Astrocyte (in vitro differentiated cells and primary cell): Measurements from ENCODE around the gene SH2D7. TPM values are rescaled to one million over a fixed set of nuclear protein-coding genes. Genes with fewer than 3 reads are reported as not detected.

Source experiments
- DNase-seq: peaks from one replicate; pipeline ENCODE4 v3.0.0-alpha.2; 2010; ENCODE audit warnings: low read depth
- FAIRE-seq: peaks from 2 replicates; lab custom pipeline; 2011; peaks lifted over from hg19 to GRCh38; lab: Jason Lieb, UNC
- H2AFZ ChIP-seq: 2 replicates; pipeline ENCODE4 v1.6.0; 2012; ENCODE audit warnings: low read depth, low read length, inconsistent platforms
- H3K27ac ChIP-seq: 2 replicates; pipeline ENCODE4 v1.5.1; 2011; ENCODE audit warnings: low read depth, low read length, inconsistent platforms
- H3K27me3 ChIP-seq: 2 replicates; pipeline ENCODE4 v1.6.0; 2011; ENCODE audit warnings: low read length, inconsistent platforms; ENCODE audit not compliant: insufficient read depth
- H3K36me3 ChIP-seq: 2 replicates; pipeline ENCODE4 v1.5.1; 2011; ENCODE audit warnings: low read length, inconsistent platforms; ENCODE audit not compliant: insufficient read depth
- H3K4me1 ChIP-seq: 2 replicates; pipeline ENCODE4 v1.5.1; 2011; ENCODE audit warnings: low read length, inconsistent platforms; ENCODE audit not compliant: insufficient read depth
- H3K4me2 ChIP-seq: 2 replicates; pipeline ENCODE4 v1.6.0; 2012; ENCODE audit warnings: low read length, inconsistent platforms
- H3K4me3 ChIP-seq: 2 replicates; pipeline ENCODE4 v1.5.1; 2011; ENCODE audit warnings: low read depth, mild to moderate bottlenecking, low read length, inconsistent platforms; ENCODE audit not compliant: insufficient read depth
- H3K79me2 ChIP-seq: 2 replicates; pipeline ENCODE4 v1.6.0; 2012; ENCODE audit warnings: mild to moderate bottlenecking, low read length, inconsistent platforms; ENCODE audit not compliant: insufficient read depth
- H3K9ac ChIP-seq: 2 replicates; pipeline ENCODE4 v1.6.0; 2012; ENCODE audit warnings: mild to moderate bottlenecking, low read length, inconsistent platforms
- H3K9me3 ChIP-seq: 2 replicates; pipeline ENCODE4 v1.5.1; 2012; ENCODE audit warnings: low read depth, mild to moderate bottlenecking, low read length, inconsistent platforms; ENCODE audit not compliant: insufficient read depth
- H4K20me1 ChIP-seq: 2 replicates; pipeline ENCODE4 v1.6.0; 2012; ENCODE audit warnings: low read length, inconsistent platforms; ENCODE audit not compliant: insufficient read depth
- H3K27ac Mint-ChIP-seq: one replicate; pipeline ENCODE4 v1.8.0; 2021; ENCODE audit warnings: mild to moderate bottlenecking, mixed read lengths; ENCODE audit not compliant: unreplicated experiment
- H3K27me3 Mint-ChIP-seq: one replicate; pipeline ENCODE4 v1.8.0; 2021; ENCODE audit warnings: low read depth, mixed read lengths; ENCODE audit not compliant: unreplicated experiment
- H3K36me3 Mint-ChIP-seq: one replicate; pipeline ENCODE4 v1.8.0; 2021; ENCODE audit warnings: low read depth, mixed read lengths; ENCODE audit not compliant: unreplicated experiment
- H3K4me1 Mint-ChIP-seq: one replicate; pipeline ENCODE4 v1.8.0; 2021; ENCODE audit warnings: low read depth, mixed read lengths; ENCODE audit not compliant: unreplicated experiment
- H3K4me3 Mint-ChIP-seq: one replicate; pipeline ENCODE4 v1.8.0; 2021; ENCODE audit warnings: mild to moderate bottlenecking, moderate library complexity, mixed read lengths; ENCODE audit not compliant: unreplicated experiment
- H3K9me3 Mint-ChIP-seq: one replicate; pipeline ENCODE4 v1.8.0; 2021; ENCODE audit warnings: mild to moderate bottlenecking, mixed read lengths; ENCODE audit not compliant: unreplicated experiment
- EZH2 ChIP-seq: IDR thresholded peaks from 2 replicates; pipeline ENCODE4 v1.6.1; 2012; ENCODE audit warnings: mild to moderate bottlenecking, low read length, inconsistent platforms; ENCODE audit not compliant: insufficient read depth
- total RNA-seq: library from RNA; stranded (reverse); gene quantifications from 2 replicates; pipeline ENCODE4 v1.2.1, GENCODE V29; 2021
- TF ChIP-seq, protein P1 (sequence below): IDR thresholded peaks from 2 replicates; pipeline ENCODE4 v1.5.1; 2011; ENCODE audit warnings: low read depth, mild to moderate bottlenecking, inconsistent platforms, low read length, moderate library complexity; ENCODE audit not compliant: insufficient read depth

The SH2D7 gene
- total RNA-seq, 1 donor from 2014 or later, result not detected

GRCh38 chr15:78120523-78120922, 28.2 kb downstream of the SH2D7 start:
- FAIRE-seq, result no peak
- Histone ChIP-seq H3K27me3 (no peaks in the 10 kb centered on the region), H3K4me3 (no peak overlapping the region), H3K79me2 (no peaks in the 10 kb centered on the region), H4K20me1 (no peaks in the 10 kb centered on the region), H3K9ac (no peak overlapping the region), H3K27ac (no peak overlapping the region), H2AFZ (no peak overlapping the region), H3K4me2 (no peak overlapping the region), H3K9me3 (no peaks in the 10 kb centered on the region), H3K36me3 (no peaks in the 10 kb centered on the region), H3K4me1 (no peaks in the 10 kb centered on the region)
- TF ChIP-seq, protein P1, sequence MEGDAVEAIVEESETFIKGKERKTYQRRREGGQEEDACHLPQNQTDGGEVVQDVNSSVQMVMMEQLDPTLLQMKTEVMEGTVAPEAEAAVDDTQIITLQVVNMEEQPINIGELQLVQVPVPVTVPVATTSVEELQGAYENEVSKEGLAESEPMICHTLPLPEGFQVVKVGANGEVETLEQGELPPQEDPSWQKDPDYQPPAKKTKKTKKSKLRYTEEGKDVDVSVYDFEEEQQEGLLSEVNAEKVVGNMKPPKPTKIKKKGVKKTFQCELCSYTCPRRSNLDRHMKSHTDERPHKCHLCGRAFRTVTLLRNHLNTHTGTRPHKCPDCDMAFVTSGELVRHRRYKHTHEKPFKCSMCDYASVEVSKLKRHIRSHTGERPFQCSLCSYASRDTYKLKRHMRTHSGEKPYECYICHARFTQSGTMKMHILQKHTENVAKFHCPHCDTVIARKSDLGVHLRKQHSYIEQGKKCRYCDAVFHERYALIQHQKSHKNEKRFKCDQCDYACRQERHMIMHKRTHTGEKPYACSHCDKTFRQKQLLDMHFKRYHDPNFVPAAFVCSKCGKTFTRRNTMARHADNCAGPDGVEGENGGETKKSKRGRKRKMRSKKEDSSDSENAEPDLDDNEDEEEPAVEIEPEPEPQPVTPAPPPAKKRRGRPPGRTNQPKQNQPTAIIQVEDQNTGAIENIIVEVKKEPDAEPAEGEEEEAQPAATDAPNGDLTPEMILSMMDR, result no peak
- TF ChIP-seq EZH2, result no peak
- H3K27ac Mint-ChIP-seq, result no peak overlapping the region
- no peaks in the 10 kb centered on the region for H3K4me1 Mint-ChIP-seq
- H3K27me3 Mint-ChIP-seq, result peaks cover 16% of the 10 kb centered on the region
- peaks cover 8% of the 10 kb centered on the region for H3K36me3 Mint-ChIP-seq
- H3K4me3 Mint-ChIP-seq, result no peak overlapping the region
- no peaks in the 10 kb centered on the region for H3K9me3 Mint-ChIP-seq
- DNase-seq, result no peak

GRCh38 chr15:78125267-78125666, 32.9 kb downstream of the SH2D7 start:
- H3K27ac ChIP-seq, result no peak overlapping the region
- DNase-seq (no peak), FAIRE-seq (no peak)
- H3K36me3 ChIP-seq, result no peaks in the 10 kb centered on the region
- H3K4me1 ChIP-seq, result no peaks in the 10 kb centered on the region
- H3K27me3 Mint-ChIP-seq, result peaks cover 22% of the 10 kb centered on the region
- H2AFZ ChIP-seq, result no peak overlapping the region
- no peaks in the 10 kb centered on the region for H3K27me3 ChIP-seq
- no peaks in the 10 kb centered on the region for H4K20me1 ChIP-seq
- no peak for TF ChIP-seq EZH2
- TF ChIP-seq, protein P1, result no peak
- no peaks in the 10 kb centered on the region for H3K4me1 Mint-ChIP-seq
- peaks cover 10% of the 10 kb centered on the region for H3K36me3 Mint-ChIP-seq
- no peak overlapping the region for H3K27ac Mint-ChIP-seq
- no peaks in the 10 kb centered on the region for H3K9me3 ChIP-seq
- no peaks in the 10 kb centered on the region for H3K79me2 ChIP-seq
- H3K4me3 Mint-ChIP-seq, result no peak overlapping the region
- no peaks in the 10 kb centered on the region for H3K9me3 Mint-ChIP-seq
- H3K4me2 ChIP-seq, result no peak overlapping the region
- H3K4me3 ChIP-seq, result no peak overlapping the region
- no peak overlapping the region for H3K9ac ChIP-seq

DNA sequence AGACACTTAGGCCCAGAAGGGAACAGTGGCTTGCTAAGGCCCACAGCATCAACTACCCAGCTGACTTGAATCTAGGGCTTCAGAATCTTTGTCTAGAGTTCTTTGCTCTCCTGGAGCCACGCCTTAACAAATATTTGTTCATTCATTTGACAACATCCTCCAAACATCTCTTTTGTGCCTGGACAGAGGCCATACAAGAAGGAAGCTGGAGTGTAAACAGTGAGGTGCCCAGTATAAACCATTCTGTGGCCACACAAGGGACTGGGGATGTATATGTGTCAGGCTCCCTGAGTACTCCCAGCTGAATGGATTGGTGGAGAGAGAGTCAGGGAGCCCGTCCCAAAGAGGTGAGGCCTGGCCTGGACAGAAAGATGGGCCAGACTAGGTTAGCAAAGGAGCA, 35.5 kb downstream of the SH2D7 start:
- Histone ChIP-seq H2AFZ (no peak overlapping the region), H3K79me2 (no peaks in the 10 kb centered on the region), H3K27ac (no peak overlapping the region), H3K27me3 (no peaks in the 10 kb centered on the region), H3K4me3 (no peak overlapping the region), H3K36me3 (no peaks in the 10 kb centered on the region), H3K9ac (no peak overlapping the region), H3K4me1 (peaks cover 5% of the 10 kb centered on the region), H3K9me3 (no peaks in the 10 kb centered on the region), H3K4me2 (no peak overlapping the region), H4K20me1 (no peaks in the 10 kb centered on the region)
- H3K27ac Mint-ChIP-seq, result peak overlapping the region; percentile 53
- no peaks in the 10 kb centered on the region for H3K9me3 Mint-ChIP-seq
- TF ChIP-seq, protein P1, result no peak
- TF ChIP-seq EZH2, result no peak
- no peak for DNase-seq
- H3K27me3 Mint-ChIP-seq, result peaks cover 20% of the 10 kb centered on the region
- peaks cover 7% of the 10 kb centered on the region for H3K36me3 Mint-ChIP-seq
- FAIRE-seq, result no peak
- peaks cover 3% of the 10 kb centered on the region for H3K4me1 Mint-ChIP-seq
- H3K4me3 Mint-ChIP-seq, result no peak overlapping the region
